ENCODE measurements around the gene IL34. TPM values are rescaled to one million over a fixed set of nuclear protein-coding genes. Genes with fewer than 3 reads are reported as not detected.
"Not testable (repeated sequence)": the region's sequence is repeated elsewhere in the genome, so short reads cannot be mapped to it uniquely, and the experiment has no call there.

The IL34 gene
- total and polyA plus RNA-seq, 8 donors: 0.45 to 5.9 (median 1.8) TPM; not detected in 2

GRCh38 chr16:70611785-70612303 is 34.5 kb upstream of the IL34 start:
- no peak for TF ChIP-seq POLR2AphosphoS5 (IDR thresholded peaks at IDR 0.05)
- no peak for TF ChIP-seq EP300 (IDR thresholded peaks at IDR 0.05)
- TF ChIP-seq POLR2A (IDR thresholded peaks at IDR 0.05): no peak
- TF ChIP-seq, protein P1, sequence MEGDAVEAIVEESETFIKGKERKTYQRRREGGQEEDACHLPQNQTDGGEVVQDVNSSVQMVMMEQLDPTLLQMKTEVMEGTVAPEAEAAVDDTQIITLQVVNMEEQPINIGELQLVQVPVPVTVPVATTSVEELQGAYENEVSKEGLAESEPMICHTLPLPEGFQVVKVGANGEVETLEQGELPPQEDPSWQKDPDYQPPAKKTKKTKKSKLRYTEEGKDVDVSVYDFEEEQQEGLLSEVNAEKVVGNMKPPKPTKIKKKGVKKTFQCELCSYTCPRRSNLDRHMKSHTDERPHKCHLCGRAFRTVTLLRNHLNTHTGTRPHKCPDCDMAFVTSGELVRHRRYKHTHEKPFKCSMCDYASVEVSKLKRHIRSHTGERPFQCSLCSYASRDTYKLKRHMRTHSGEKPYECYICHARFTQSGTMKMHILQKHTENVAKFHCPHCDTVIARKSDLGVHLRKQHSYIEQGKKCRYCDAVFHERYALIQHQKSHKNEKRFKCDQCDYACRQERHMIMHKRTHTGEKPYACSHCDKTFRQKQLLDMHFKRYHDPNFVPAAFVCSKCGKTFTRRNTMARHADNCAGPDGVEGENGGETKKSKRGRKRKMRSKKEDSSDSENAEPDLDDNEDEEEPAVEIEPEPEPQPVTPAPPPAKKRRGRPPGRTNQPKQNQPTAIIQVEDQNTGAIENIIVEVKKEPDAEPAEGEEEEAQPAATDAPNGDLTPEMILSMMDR (IDR thresholded peaks at IDR 0.05): no peak
- intact Hi-C loops (cut with DNase I; ENCODE audit: low total_unique reads): no loop called here
- Histone ChIP-seq H3K36me3 (no peaks in the 10 kb centered on the region), H3K27ac (no peak overlapping the region), H3K4me1 (peaks cover 0 to 12% (median 5%) of the 10 kb centered on the region in 4 donors), H3K4me3 (no peak overlapping the region), H3K27me3 (no peaks in the 10 kb centered on the region), H3K9me3 (no peaks in the 10 kb centered on the region)
- no peak for DNase-seq
- 83 to 96% (median 89%) methylated on average over 4 of the region's 4 CpGs for WGBS, 5 donors

GRCh38 chr16:70612931-70613330 is 33.4 kb upstream of the IL34 start:
- no peak overlapping the region for H3K4me3 ChIP-seq
- H3K4me1 ChIP-seq: peaks cover 0 to 12% (median 5%) of the 10 kb centered on the region in 4 donors
- WGBS, 5 donors: 89 to 96% (median 90%) methylated on average over 8 of the region's 8 CpGs
- H3K9me3 ChIP-seq: no peaks in the 10 kb centered on the region
- no peak for DNase-seq
- TF ChIP-seq, protein P1 (IDR thresholded peaks at IDR 0.05): no peak
- TF ChIP-seq POLR2A (IDR thresholded peaks at IDR 0.05) (no peak), EP300 (IDR thresholded peaks at IDR 0.05) (no peak), POLR2AphosphoS5 (IDR thresholded peaks at IDR 0.05) (no peak)
- intact Hi-C loops (cut with DNase I; ENCODE audit: low total_unique reads): no loop called here
- no peaks in the 10 kb centered on the region for H3K36me3 ChIP-seq
- no peaks in the 10 kb centered on the region for H3K27me3 ChIP-seq
- H3K27ac ChIP-seq: no peak overlapping the region

- no peak overlapping the region for H3K27ac ChIP-seq
Observed at GRCh38 chr16:70614208-70614951, 32.0 kb upstream of the IL34 start.

DNA sequence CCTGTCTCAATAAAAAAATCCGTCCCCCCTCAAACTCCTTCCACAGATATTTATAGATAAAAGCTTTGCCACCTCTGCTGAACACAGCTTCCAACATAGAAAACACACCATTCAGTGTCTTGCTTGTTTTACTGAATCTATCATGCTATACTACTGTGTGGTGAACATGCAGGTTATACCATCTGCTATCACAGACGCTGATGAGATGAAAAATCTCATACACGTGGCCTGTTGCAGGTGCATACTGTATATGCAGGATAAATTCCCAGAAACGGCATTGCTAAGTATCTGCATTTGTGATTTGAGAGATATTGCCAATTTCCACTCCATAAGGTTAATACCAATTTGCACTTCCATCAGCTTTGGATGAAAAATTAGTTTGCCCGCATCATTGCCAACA is 30.4 kb upstream of the IL34 start:
- intact Hi-C loops (cut with DNase I; ENCODE audit: low total_unique reads): no loop called here
- 82 to 93% (median 91%) methylated on average over 5 of the region's 5 CpGs for WGBS, 5 donors

More at GRCh38 chr16:70614208-70614951, 32.0 kb upstream of the IL34 start:
- Histone ChIP-seq H3K4me3 (no peak overlapping the region), H3K9me3 (no peaks in the 10 kb centered on the region), H3K36me3 (no peaks in the 10 kb centered on the region), H3K4me1 (peaks cover 0 to 12% (median 5%) of the 10 kb centered on the region in 4 donors), H3K27me3 (no peaks in the 10 kb centered on the region)
- TF ChIP-seq EP300 (IDR thresholded peaks at IDR 0.05) (no peak), POLR2AphosphoS5 (IDR thresholded peaks at IDR 0.05) (no peak), POLR2A (IDR thresholded peaks at IDR 0.05) (no peak)
- TF ChIP-seq, protein P1 (IDR thresholded peaks at IDR 0.05): no peak
- intact Hi-C loops (cut with DNase I; ENCODE audit: low total_unique reads): no loop called here
- no peak for DNase-seq
- WGBS, 5 donors: 30 to 47% (median 38%) methylated on average over 5 of the region's 5 CpGs

GRCh38 chr16:70621864-70622263 is 24.5 kb upstream of the IL34 start:
- DNase-seq; H3K27me3 ChIP-seq; intact Hi-C loops (cut with DNase I; ENCODE audit: low total_unique reads); H3K4me3 ChIP-seq; H3K9me3 ChIP-seq; H3K27ac ChIP-seq; H3K36me3 ChIP-seq; H3K4me1 ChIP-seq: not testable (repeated sequence)
- WGBS, 5 donors: 74 to 85% (median 80%) methylated on average over 2 to 3 of the region's 3 CpGs

More for the DNA sequence above, 30.4 kb upstream of the IL34 start:
- TF ChIP-seq POLR2AphosphoS5 (IDR thresholded peaks at IDR 0.05) (no peak), EP300 (IDR thresholded peaks at IDR 0.05) (no peak), POLR2A (IDR thresholded peaks at IDR 0.05) (no peak)
- TF ChIP-seq, protein P1 (IDR thresholded peaks at IDR 0.05): no peak
- Histone ChIP-seq H3K27me3 (no peaks in the 10 kb centered on the region), H3K9me3 (no peaks in the 10 kb centered on the region), H3K4me3 (no peak overlapping the region), H3K4me1 (peaks cover 0 to 12% (median 5%) of the 10 kb centered on the region in 4 donors), H3K27ac (no peak overlapping the region), H3K36me3 (no peaks in the 10 kb centered on the region)
- DNase-seq: no peak
